A673 (cell line): ENCODE data around the gene GLUL. TPM values are rescaled to one million over a fixed set of nuclear protein-coding genes. Genes with fewer than 3 reads are reported as not detected.
"Not testable (repeated sequence)": the region's sequence is repeated elsewhere in the genome, so short reads cannot be mapped to it uniquely, and the experiment has no call there.

Source experiments
- BruUV-seq: library from RNA; stranded (reverse); fragments of 400-500 nt; replicated peaks from 2 replicates; lab custom pipeline; 2021; lab: Mats Ljungman, UMichigan
- CTCF ChIA-PET: fragments of 300-600 bp; sonication (Branson Sonifier 250); formaldehyde crosslinking; loops from one replicate; lab custom pipeline; 2022; ENCODE audit warnings: antibody characterized with exemption; lab: Charles Lee
- POLR2A ChIA-PET: fragments of 300-600 bp; sonication (Branson Sonifier 250); formaldehyde crosslinking; loops from one replicate; lab custom pipeline; 2022; ENCODE audit warnings: antibody characterized with exemption; ENCODE audit not compliant: low non-redundant PET; lab: Charles Lee
- DNase-seq: peaks from one replicate; pipeline ENCODE4 v3.0.0-alpha.2; 2015; ENCODE audit warnings: low spot score
- H3K27ac ChIP-seq: fragments of 200-600 bp; sonication (generic); 2 replicates; pipeline ENCODE4 v1.5.1; 2016; ENCODE audit warnings: mixed run types, low read depth, mild to moderate bottlenecking, mixed read lengths, antibody characterized with exemption, low read length; ENCODE audit not compliant: poor library complexity, severe bottlenecking
- H3K27me3 ChIP-seq: fragments of 200-600 bp; sonication (generic); replicated peaks from 2 replicates; pipeline ENCODE4 v1.6.1; 2017; ENCODE audit warnings: mixed run types, low read depth, mild to moderate bottlenecking, mixed read lengths, antibody characterized with exemption, low read length; ENCODE audit not compliant: insufficient read depth, poor library complexity
- H3K36me3 ChIP-seq: fragments of 200-600 bp; sonication (generic); 2 replicates; pipeline ENCODE4 v1.6.1; 2016; ENCODE audit warnings: mixed run types, mild to moderate bottlenecking, mixed read lengths, antibody characterized with exemption, low read length; ENCODE audit not compliant: insufficient read depth, poor library complexity, severe bottlenecking
- H3K4me1 ChIP-seq: fragments of 200-600 bp; sonication (generic); 2 replicates; pipeline ENCODE4 v1.6.1; 2017; ENCODE audit warnings: mixed run types, mild to moderate bottlenecking, mixed read lengths, antibody characterized with exemption, low read length; ENCODE audit not compliant: insufficient read depth, poor library complexity, severe bottlenecking
- H3K4me3 ChIP-seq: fragments of 200-600 bp; sonication (generic); 2 replicates; pipeline ENCODE4 v1.5.1; 2016; ENCODE audit warnings: low read depth, mixed run types, mild to moderate bottlenecking, mixed read lengths, low read length; ENCODE audit not compliant: poor library complexity, severe bottlenecking
- H3K9me3 ChIP-seq: fragments of 200-600 bp; sonication (generic); 2 replicates; pipeline ENCODE4 v1.6.1; 2016; ENCODE audit warnings: mixed run types, low read depth, mild to moderate bottlenecking, mixed read lengths, antibody characterized with exemption, low read length; ENCODE audit not compliant: poor library complexity, severe bottlenecking
- EZH2 ChIP-seq: fragments of 200-600 bp; sonication (generic); IDR thresholded peaks from 2 replicates; pipeline ENCODE4 v1.6.1; 2017; ENCODE audit warnings: borderline replicate concordance, low read depth, mild to moderate bottlenecking, mixed read lengths, antibody characterized with exemption, low read length; ENCODE audit not compliant: poor library complexity, severe bottlenecking
- intact Hi-C: fragments of 100-400 bp; cut with micrococcal nuclease; formaldehyde crosslinking; loops from one replicate; pipeline ENCODE4 v1.10.0; 2022; ENCODE audit not compliant: unreplicated experiment
- total RNA-seq: library from RNA; stranded (reverse); gene quantifications from 2 replicates; pipeline ENCODE4 v1.2.3, GENCODE V29; 2021
- TF ChIP-seq, protein P1 (sequence below): fragments of 300-800, 200-600 bp; sonication (generic); conservative IDR thresholded peaks from 2 replicates; pipeline ENCODE4 v1.5.1; 2017; ENCODE audit warnings: low read depth, mild to moderate bottlenecking, antibody characterized with exemption, low read length, moderate library complexity, mixed read lengths

GLUL gene
- total RNA-seq, 1 experiment from 2014 or later: 260 TPM

DNA sequence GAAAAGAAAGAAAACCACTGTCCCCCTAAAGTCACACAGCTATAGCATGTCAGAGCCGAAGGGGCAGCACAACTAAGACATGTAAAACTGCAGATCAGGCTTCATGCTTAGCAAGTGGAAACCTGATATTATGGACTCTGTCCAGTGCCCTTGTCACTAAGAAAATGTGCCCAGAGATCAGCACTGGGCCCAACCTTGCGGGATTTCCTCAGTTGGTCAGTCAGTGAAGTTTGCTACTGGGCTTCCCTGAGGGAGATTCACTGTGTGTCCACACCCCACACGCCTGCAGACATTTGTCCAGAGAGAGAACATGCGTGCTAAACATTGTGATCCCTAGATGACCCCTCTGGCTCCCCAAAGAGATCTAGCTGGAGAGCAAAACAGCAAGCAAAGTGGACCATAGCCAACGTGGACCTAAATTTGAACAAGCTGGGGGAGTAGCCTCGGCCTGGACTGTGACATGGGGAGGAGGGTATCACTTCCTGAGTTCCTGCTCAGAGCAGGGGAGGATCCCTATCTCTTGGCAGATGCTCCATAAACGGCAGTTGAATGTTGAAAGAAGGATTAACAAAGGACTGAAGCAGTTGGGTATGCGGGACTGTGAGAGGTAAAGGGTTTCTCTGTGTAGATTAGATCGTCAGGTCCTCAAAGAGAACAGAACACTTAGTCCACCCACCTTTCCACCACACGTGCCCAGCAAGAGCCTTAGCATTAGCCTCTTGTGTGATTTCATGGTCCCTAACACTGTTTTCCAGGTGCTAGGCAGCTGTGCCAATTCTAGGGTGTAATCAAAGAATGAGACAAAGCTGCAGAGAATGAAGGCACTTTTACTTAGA, 53.6 kb downstream of the GLUL start:
- Histone ChIP-seq H3K4me1 (no peaks in the 10 kb centered on the region), H3K4me3 (no peak overlapping the region), H3K36me3 (no peaks in the 10 kb centered on the region), H3K27ac (no peak overlapping the region), H3K9me3 (no peaks in the 10 kb centered on the region), H3K27me3 (no peaks in the 10 kb centered on the region)
- DNase-seq: no peak
- no TSS peak for BruUV-seq
- intact Hi-C loops: no loop called here
- POLR2A ChIA-PET: no interaction called here
- CTCF ChIA-PET: no interaction called here
- TF ChIP-seq, protein P1, sequence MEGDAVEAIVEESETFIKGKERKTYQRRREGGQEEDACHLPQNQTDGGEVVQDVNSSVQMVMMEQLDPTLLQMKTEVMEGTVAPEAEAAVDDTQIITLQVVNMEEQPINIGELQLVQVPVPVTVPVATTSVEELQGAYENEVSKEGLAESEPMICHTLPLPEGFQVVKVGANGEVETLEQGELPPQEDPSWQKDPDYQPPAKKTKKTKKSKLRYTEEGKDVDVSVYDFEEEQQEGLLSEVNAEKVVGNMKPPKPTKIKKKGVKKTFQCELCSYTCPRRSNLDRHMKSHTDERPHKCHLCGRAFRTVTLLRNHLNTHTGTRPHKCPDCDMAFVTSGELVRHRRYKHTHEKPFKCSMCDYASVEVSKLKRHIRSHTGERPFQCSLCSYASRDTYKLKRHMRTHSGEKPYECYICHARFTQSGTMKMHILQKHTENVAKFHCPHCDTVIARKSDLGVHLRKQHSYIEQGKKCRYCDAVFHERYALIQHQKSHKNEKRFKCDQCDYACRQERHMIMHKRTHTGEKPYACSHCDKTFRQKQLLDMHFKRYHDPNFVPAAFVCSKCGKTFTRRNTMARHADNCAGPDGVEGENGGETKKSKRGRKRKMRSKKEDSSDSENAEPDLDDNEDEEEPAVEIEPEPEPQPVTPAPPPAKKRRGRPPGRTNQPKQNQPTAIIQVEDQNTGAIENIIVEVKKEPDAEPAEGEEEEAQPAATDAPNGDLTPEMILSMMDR: no peak
- no peak for TF ChIP-seq EZH2

DNA sequence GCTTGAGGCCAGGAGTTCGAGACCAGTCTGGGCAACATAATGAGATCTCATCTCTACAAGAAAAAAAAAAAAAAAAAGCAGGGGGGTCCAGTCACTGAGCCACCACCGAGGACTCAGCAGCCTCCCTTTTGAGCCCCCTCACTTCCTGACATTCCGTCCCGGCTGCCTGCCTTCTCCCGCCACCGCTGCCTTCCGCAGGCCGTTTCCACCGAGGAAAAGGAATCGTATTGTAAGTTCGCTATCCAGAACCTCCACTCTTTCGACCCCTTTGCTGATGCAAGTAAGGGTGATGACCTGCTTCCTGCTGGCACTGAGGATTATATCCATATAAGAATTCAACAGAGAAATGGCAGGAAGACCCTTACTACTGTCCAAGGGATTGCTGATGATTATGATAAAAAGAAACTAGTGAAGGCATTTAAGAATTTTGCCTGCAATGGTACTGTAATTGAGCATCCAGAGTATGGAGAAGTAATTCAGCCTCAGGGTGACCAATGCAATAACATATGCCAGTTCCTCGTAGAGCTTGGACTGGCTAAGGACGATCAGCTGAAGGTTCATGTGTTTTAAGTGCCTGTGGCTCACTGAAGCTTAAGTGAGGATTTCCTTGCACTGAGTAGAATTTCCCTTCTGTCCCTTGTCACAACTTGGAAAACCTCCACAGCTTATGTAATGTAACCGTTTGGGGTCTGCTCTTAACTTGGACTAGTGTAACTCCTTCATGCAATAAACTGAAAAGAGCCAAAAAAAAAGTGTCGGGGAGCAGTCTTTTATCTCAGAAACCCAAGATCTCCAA, 55.6 kb downstream of the GLUL start:
- no peak for TF ChIP-seq EZH2
- TF ChIP-seq, protein P1: no peak
- intact Hi-C loops: no loop called here
- Histone ChIP-seq H3K36me3 (no peaks in the 10 kb centered on the region), H3K27me3 (no peaks in the 10 kb centered on the region), H3K4me1 (no peaks in the 10 kb centered on the region), H3K4me3 (no peak overlapping the region), H3K9me3 (no peaks in the 10 kb centered on the region), H3K27ac (no peak overlapping the region)
- POLR2A ChIA-PET: no interaction called here
- DNase-seq: no peak
- CTCF ChIA-PET: no interaction called here
- no TSS peak for BruUV-seq

DNA sequence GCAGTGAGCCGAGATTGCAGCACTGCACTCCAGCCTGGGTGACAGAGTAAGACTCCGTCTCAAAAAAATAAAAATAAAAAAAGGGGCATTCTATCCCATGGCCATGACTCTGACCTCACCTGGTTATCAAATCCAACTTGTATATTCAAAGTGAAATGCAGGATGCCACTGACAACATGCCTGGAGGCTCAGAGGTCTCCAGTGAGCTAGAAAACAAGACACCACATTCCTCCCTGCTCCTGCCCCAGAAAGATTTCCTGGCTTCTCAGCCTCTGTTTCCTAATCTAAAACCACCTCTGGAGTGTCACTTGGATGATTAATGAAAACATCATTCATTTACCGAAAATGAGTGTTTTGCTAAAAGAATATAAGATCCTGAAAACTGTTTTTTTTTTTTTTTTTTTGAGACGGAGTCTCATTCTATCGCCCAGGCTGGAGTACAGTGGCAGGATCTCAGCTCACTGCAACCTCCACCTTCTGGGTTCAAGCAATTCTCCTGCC, 58.5 kb downstream of the GLUL start:
- POLR2A ChIA-PET, H3K27ac ChIP-seq, H3K27me3 ChIP-seq, H3K9me3 ChIP-seq, H3K4me3 ChIP-seq, CTCF ChIA-PET, H3K36me3 ChIP-seq, DNase-seq, intact Hi-C loops, BruUV-seq, H3K4me1 ChIP-seq: not testable (repeated sequence)
